ENCODE measurements around the gene CACNB4. TPM values are rescaled to one million over a fixed set of nuclear protein-coding genes. Genes with fewer than 3 reads are reported as not detected.
"Not testable (repeated sequence)": the region's sequence is repeated elsewhere in the genome, so short reads cannot be mapped to it uniquely, and the experiment has no call there.

The CACNB4 gene
- polyA plus RNA-seq, 1 donor = 1.8 TPM

DNA sequence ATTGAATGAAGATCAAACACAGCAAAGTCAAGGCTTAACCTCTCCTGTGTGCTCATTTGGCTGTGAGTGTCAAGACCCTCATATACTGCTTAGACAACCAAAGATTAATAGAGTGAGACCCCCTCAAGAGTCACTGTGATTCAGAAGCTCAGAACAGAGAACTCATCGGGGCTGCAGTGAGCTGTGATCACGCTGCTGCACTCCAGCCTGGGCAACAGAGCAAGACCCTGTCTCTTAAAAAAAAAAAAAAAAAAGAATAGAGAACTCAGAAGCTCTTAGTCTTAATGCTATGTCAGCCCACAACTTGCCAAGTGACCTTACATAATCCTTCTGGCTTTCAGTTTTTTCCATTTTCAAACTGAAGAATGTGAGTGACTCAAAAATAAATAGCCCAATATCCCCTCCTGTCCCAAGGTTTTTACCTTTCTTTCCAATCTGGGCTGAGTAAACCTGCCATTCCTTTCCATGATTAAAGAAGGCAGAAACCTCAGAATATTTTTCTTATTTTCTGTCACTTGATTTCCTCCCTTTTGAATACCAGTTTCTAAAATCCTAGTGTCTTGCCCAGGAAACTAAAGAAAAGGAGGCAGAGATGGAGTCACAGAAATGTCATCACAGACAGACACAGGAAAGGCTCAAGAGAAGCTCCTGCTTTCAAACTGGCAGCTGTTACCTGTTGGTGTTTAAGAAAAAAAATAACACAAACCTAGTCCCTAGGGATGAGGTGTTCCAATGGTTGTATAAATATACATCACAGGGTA lies 102.4 kb downstream of the CACNB4 start:
- no peak overlapping the region for H3K27ac ChIP-seq (ENCODE audit: low read length)
- H3K36me3 ChIP-seq (ENCODE audit: control insufficient read depth, insufficient read depth, low read length) = no peaks in the 10 kb centered on the region
- DNase-seq = no peak
- no peaks in the 10 kb centered on the region for H3K9me3 ChIP-seq (ENCODE audit: control insufficient read depth, low read depth, low read length)
- H3K4me1 ChIP-seq (ENCODE audit: control insufficient read depth, insufficient read depth, low read length) = no peaks in the 10 kb centered on the region
- no peaks in the 10 kb centered on the region for H3K27me3 ChIP-seq (ENCODE audit: control insufficient read depth, insufficient read depth, low read length)
- 40% methylated on average over 1 of the region's 2 CpGs for WGBS (ENCODE audit: insufficient coverage, low lambda C conversion rate)
- H3K4me3 ChIP-seq (ENCODE audit: low read length) = no peak overlapping the region

DNA sequence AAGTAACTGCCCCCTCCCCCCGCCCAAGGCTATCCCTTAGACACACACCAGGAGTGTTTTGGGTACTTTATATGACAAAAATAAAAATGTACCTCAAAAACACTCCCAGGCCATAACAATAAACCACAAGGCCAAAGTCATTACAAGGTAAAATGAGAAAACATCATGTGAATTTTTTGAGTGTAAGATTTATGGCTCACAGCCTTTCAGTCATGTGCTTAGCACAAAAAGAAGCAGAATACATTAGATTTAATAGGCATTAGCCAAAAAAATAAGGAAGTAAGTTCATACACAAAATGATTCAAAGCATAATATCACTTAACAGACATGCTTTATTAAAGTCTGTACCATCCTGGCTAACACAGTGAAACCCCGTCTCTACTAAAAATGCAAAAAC lies 103.7 kb downstream of the CACNB4 start:
- no peaks in the 10 kb centered on the region for H3K4me1 ChIP-seq (ENCODE audit: control insufficient read depth, insufficient read depth, low read length)
- H3K27me3 ChIP-seq (ENCODE audit: control insufficient read depth, insufficient read depth, low read length) = no peaks in the 10 kb centered on the region
- no peak overlapping the region for H3K27ac ChIP-seq (ENCODE audit: low read length)
- H3K36me3 ChIP-seq (ENCODE audit: control insufficient read depth, insufficient read depth, low read length) = no peaks in the 10 kb centered on the region
- no peaks in the 10 kb centered on the region for H3K9me3 ChIP-seq (ENCODE audit: control insufficient read depth, low read depth, low read length)
- H3K4me3 ChIP-seq (ENCODE audit: low read length) = no peak overlapping the region
- DNase-seq = no peak
- WGBS (ENCODE audit: insufficient coverage, low lambda C conversion rate) = no CpG with 5 or more reads among the region's 2 CpGs

DNA sequence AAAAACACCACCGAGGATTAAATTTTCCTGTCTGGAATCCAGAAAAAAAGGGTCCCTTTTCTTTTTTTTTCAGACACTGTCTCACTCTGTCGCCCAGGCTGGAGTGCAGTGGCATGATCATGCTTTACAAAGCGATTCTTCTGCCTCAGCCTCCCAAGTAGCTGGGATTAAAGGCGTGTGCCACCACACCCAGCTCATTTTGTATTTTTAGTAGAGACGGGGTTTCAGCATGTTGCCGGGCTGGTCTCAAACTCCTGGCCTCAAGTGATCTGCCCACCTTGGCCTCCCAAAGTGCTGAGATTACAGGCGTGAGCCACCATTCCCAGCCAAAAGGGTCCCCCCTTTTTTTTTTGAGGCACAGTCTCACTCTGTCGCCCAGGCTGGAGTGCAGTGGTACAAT lies 104.7 kb downstream of the CACNB4 start:
- H3K27ac ChIP-seq (ENCODE audit: low read length); H3K36me3 ChIP-seq (ENCODE audit: control insufficient read depth, insufficient read depth, low read length); H3K9me3 ChIP-seq (ENCODE audit: control insufficient read depth, low read depth, low read length); H3K27me3 ChIP-seq (ENCODE audit: control insufficient read depth, insufficient read depth, low read length); H3K4me1 ChIP-seq (ENCODE audit: control insufficient read depth, insufficient read depth, low read length); H3K4me3 ChIP-seq (ENCODE audit: low read length); DNase-seq: not testable (repeated sequence)
- 80% methylated on average over 1 of the region's 8 CpGs for WGBS (ENCODE audit: insufficient coverage, low lambda C conversion rate)

DNA sequence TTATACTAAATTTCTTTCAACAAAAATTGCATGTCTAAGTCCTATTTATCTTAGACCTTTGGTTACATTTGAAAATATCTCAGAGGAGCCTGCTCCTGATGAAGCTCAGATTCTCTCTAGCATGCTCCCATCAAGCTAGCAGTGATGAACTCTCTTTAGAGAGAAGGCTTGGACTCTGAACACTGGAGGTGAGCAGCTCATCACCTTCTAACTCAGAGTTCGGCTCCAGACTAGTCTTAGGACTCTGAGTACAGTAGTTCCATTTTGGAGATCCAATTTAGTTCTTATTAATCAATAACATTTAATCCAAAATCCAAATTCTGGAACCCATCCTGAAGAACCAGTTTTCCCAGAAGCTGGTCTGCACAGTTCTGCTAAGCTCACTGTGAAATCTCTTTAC lies 107.8 kb downstream of the CACNB4 start:
- no peak for DNase-seq
- no peaks in the 10 kb centered on the region for H3K9me3 ChIP-seq (ENCODE audit: control insufficient read depth, low read depth, low read length)
- H3K27me3 ChIP-seq (ENCODE audit: control insufficient read depth, insufficient read depth, low read length) = no peaks in the 10 kb centered on the region
- H3K36me3 ChIP-seq (ENCODE audit: control insufficient read depth, insufficient read depth, low read length) = no peaks in the 10 kb centered on the region
- no CpG with 5 or more reads among the region's 1 CpG for WGBS (ENCODE audit: insufficient coverage, low lambda C conversion rate)
- H3K4me3 ChIP-seq (ENCODE audit: low read length) = no peak overlapping the region
- no peaks in the 10 kb centered on the region for H3K4me1 ChIP-seq (ENCODE audit: control insufficient read depth, insufficient read depth, low read length)
- H3K27ac ChIP-seq (ENCODE audit: low read length) = no peak overlapping the region

DNA sequence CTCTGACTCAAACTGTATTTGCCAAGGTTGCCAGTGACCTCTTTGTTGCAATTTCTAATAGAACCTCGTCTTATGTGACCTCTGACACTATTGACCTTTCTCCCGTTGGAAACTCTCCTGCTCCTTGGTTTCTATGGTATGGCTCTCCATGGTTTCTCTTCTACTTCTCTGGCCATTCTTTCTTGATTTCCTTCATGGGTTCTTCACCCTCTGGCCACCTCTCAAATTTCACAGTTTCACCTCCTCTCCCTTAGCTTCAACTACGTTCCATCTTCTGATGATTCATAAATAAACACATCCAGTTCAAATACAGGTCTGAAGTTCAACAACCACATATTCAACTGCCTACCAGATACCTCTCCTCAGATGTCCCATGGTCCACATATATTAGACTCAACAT lies 109.5 kb downstream of the CACNB4 start:
- no peak for DNase-seq
- 100% methylated on average over 3 of the region's 3 CpGs for WGBS (ENCODE audit: insufficient coverage, low lambda C conversion rate)
- H3K4me3 ChIP-seq (ENCODE audit: low read length) = no peak overlapping the region
- no peaks in the 10 kb centered on the region for H3K36me3 ChIP-seq (ENCODE audit: control insufficient read depth, insufficient read depth, low read length)
- no peaks in the 10 kb centered on the region for H3K4me1 ChIP-seq (ENCODE audit: control insufficient read depth, insufficient read depth, low read length)
- no peak overlapping the region for H3K27ac ChIP-seq (ENCODE audit: low read length)
- H3K27me3 ChIP-seq (ENCODE audit: control insufficient read depth, insufficient read depth, low read length) = no peaks in the 10 kb centered on the region
- no peaks in the 10 kb centered on the region for H3K9me3 ChIP-seq (ENCODE audit: control insufficient read depth, low read depth, low read length)

DNA sequence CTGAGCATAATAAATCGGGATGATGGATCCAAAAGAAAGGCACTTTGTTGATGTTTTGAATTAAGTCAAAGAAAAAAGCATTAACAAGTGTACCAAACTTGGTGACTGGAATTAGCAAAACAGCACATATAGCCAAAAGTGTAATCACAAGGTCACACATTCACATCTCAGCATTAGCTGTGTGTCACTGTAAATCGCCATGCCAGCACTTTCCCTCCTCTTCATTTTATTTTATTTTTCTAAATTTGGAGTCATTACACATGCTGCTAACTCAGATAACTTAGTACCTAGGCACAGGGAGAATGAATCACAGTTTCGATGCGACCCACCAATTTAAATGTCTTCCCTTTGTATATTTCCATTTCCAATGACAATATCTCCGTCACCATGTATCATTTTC lies 111.4 kb downstream of the CACNB4 start:
- Histone ChIP-seq H3K36me3 (ENCODE audit: control insufficient read depth, insufficient read depth, low read length) (no peaks in the 10 kb centered on the region), H3K4me3 (ENCODE audit: low read length) (no peak overlapping the region), H3K27me3 (ENCODE audit: control insufficient read depth, insufficient read depth, low read length) (no peaks in the 10 kb centered on the region), H3K4me1 (ENCODE audit: control insufficient read depth, insufficient read depth, low read length) (no peaks in the 10 kb centered on the region), H3K9me3 (ENCODE audit: control insufficient read depth, low read depth, low read length) (no peaks in the 10 kb centered on the region), H3K27ac (ENCODE audit: low read length) (no peak overlapping the region)
- no peak for DNase-seq
- WGBS (ENCODE audit: insufficient coverage, low lambda C conversion rate) = 100% methylated on average over 3 of the region's 5 CpGs

DNA sequence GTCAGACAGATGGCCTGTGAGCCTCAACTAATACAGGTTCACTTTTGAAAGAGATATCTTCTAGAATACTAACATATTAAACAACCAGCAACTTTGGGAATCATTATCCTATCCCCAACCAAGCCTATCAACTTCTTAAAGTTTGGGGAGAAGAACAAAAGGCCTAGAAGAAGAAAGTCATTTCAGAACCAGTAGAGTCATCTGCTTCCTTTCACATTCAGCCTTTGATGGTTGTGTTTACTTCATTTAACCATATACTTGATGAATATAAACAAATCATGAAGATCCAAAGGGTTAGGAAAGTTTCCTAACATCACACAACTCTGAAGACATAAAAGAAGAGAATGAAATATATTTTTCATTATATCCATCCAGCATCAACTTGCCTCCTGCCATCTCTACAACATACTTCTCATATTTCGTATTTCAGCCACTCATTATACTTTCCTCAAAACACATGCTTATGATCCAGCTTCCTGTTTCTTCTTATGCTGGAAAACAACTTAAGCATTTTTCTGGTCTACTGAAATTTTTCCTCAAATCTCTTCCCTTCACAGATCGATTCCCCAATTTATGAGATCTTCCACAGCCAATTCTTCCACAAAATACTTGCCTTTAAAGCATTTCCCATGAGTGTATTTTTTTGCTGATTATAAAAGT lies 114.3 kb downstream of the CACNB4 start:
- Histone ChIP-seq H3K9me3 (ENCODE audit: control insufficient read depth, low read depth, low read length) (no peaks in the 10 kb centered on the region), H3K4me3 (ENCODE audit: low read length) (no peak overlapping the region), H3K4me1 (ENCODE audit: control insufficient read depth, insufficient read depth, low read length) (no peaks in the 10 kb centered on the region), H3K27ac (ENCODE audit: low read length) (no peak overlapping the region), H3K27me3 (ENCODE audit: control insufficient read depth, insufficient read depth, low read length) (no peaks in the 10 kb centered on the region), H3K36me3 (ENCODE audit: control insufficient read depth, insufficient read depth, low read length) (no peaks in the 10 kb centered on the region)
- DNase-seq = no peak
- WGBS (ENCODE audit: insufficient coverage, low lambda C conversion rate) = 63% methylated on average over 1 of the region's 2 CpGs

DNA sequence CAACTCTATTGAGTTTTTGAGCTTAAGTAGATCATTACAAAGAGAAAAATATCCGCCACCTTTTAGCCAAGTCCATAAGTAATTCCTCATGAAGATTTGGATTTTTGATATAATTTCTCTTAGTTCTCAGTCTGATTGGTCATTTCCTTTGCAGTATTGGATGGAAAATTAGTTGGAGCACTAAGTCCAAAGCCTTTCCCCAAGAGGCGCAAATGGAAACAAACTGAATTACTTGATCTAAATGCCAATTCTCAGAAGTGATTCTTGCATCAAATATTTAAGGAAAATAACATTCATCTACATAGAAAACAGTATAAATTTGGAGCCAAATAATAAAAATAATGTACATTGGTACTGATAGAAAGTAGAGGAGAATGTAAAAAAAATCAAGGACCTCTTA lies 115.6 kb downstream of the CACNB4 start:
- WGBS (ENCODE audit: insufficient coverage, low lambda C conversion rate) = 67% methylated on average over 2 of the region's 2 CpGs
- no peaks in the 10 kb centered on the region for H3K27me3 ChIP-seq (ENCODE audit: control insufficient read depth, insufficient read depth, low read length)
- H3K4me3 ChIP-seq (ENCODE audit: low read length) = no peak overlapping the region
- H3K9me3 ChIP-seq (ENCODE audit: control insufficient read depth, low read depth, low read length) = no peaks in the 10 kb centered on the region
- no peaks in the 10 kb centered on the region for H3K4me1 ChIP-seq (ENCODE audit: control insufficient read depth, insufficient read depth, low read length)
- H3K36me3 ChIP-seq (ENCODE audit: control insufficient read depth, insufficient read depth, low read length) = no peaks in the 10 kb centered on the region
- no peak for DNase-seq
- H3K27ac ChIP-seq (ENCODE audit: low read length) = no peak overlapping the region

DNA sequence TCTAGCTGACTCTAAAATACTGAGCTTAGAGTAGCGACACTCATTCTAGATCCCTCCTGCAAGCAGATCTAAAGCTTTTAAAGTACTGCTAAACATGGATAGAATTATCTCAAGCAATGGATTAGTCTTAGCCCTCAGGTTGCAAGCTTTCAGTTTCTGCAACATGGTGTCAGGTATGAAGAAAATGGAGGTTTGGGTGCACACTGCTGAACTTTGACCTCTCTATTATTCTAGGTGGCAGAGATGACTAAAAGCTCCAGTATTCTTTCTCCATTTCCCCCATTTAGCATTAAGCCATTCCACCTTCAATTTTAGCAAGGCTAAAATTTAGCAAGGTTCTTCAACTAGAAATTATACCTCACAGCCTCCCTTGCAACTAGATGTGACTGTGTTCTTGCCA lies 117.0 kb downstream of the CACNB4 start:
- H3K4me1 ChIP-seq (ENCODE audit: control insufficient read depth, insufficient read depth, low read length) = no peaks in the 10 kb centered on the region
- no peak for DNase-seq
- H3K36me3 ChIP-seq (ENCODE audit: control insufficient read depth, insufficient read depth, low read length) = no peaks in the 10 kb centered on the region
- H3K4me3 ChIP-seq (ENCODE audit: low read length) = no peak overlapping the region
- no CpG with 5 or more reads among the region's 1 CpG for WGBS (ENCODE audit: insufficient coverage, low lambda C conversion rate)
- H3K27ac ChIP-seq (ENCODE audit: low read length) = no peak overlapping the region
- H3K27me3 ChIP-seq (ENCODE audit: control insufficient read depth, insufficient read depth, low read length) = no peaks in the 10 kb centered on the region
- H3K9me3 ChIP-seq (ENCODE audit: control insufficient read depth, low read depth, low read length) = no peaks in the 10 kb centered on the region

DNA sequence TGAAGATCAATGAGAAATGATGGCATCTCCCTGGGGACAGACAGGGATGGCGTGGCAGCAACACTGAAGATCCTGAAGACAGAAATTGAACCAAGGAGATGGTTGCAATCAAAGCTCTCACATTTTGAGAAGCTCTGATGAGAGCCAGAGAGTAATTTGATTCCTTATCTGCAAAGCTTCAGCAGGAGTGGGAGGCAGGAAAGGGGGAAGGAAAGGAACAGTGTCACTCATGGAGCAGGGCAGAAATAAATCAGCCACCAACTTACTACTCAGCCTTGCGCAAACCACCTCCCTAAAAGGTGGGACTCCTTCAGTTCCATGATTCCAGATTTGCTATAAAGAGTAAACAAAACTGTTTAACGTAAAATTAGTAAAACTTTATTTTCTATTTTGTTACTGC lies 119.2 kb downstream of the CACNB4 start:
- no peak overlapping the region for H3K4me3 ChIP-seq (ENCODE audit: low read length)
- H3K36me3 ChIP-seq (ENCODE audit: control insufficient read depth, insufficient read depth, low read length) = no peaks in the 10 kb centered on the region
- no peaks in the 10 kb centered on the region for H3K27me3 ChIP-seq (ENCODE audit: control insufficient read depth, insufficient read depth, low read length)
- H3K9me3 ChIP-seq (ENCODE audit: control insufficient read depth, low read depth, low read length) = no peaks in the 10 kb centered on the region
- no peak for DNase-seq
- H3K27ac ChIP-seq (ENCODE audit: low read length) = no peak overlapping the region
- peaks cover 3% of the 10 kb centered on the region for H3K4me1 ChIP-seq (ENCODE audit: control insufficient read depth, insufficient read depth, low read length)
- WGBS (ENCODE audit: insufficient coverage, low lambda C conversion rate) = 100% methylated on average over 2 of the region's 3 CpGs

DNA sequence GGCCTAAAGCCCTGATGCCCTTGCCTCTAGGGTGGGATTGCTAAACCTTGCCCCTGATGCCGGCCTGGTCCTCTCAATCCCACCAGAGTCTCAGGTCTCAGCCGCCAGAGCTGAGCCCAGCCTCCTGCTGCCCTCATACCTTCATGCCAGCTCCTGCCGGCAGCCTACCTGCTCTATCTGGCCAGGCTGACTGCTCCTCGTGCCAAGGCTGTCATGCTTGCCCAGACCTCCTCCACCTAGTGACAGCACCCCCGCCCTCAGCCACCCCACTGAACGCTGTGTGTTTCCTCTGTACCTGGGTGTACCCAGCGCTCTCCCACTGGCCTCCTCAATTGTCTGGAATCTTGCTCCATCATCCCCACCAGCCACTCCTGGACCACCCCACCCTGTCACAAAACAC lies 120.1 kb downstream of the CACNB4 start:
- no CpG with 5 or more reads among the region's 7 CpGs for WGBS (ENCODE audit: insufficient coverage, low lambda C conversion rate)
- Histone ChIP-seq H3K36me3 (ENCODE audit: control insufficient read depth, insufficient read depth, low read length) (no peaks in the 10 kb centered on the region), H3K9me3 (ENCODE audit: control insufficient read depth, low read depth, low read length) (no peaks in the 10 kb centered on the region), H3K4me1 (ENCODE audit: control insufficient read depth, insufficient read depth, low read length) (peaks cover 3% of the 10 kb centered on the region), H3K27me3 (ENCODE audit: control insufficient read depth, insufficient read depth, low read length) (no peaks in the 10 kb centered on the region), H3K4me3 (ENCODE audit: low read length) (no peak overlapping the region), H3K27ac (ENCODE audit: low read length) (no peak overlapping the region)
- DNase-seq = no peak

All from large intestine (tissue), 3 donors.